Cardiac muscle cell (in vitro differentiated cells and primary cell): ENCODE measurements around the gene NOXO1. TPM values are rescaled to one million over a fixed set of nuclear protein-coding genes. Genes with fewer than 3 reads are reported as not detected.
"Not testable (repeated sequence)": the region's sequence is repeated elsewhere in the genome, so short reads cannot be mapped to it uniquely, and the experiment has no call there.

Experiments
- DNase-seq, 2 donors: peaks; one replicate each; pipeline versions ENCODE4 v3.0.0 to v3.0.0-alpha.2; 2010 to 2017; ENCODE audit warnings: low read depth in 1 of 2, low spot score in 1 of 2
- H3K27ac ChIP-seq: fragments of 200-600 bp; sonication (generic); 2 replicates; pipeline ENCODE4 v1.5.1; 2016
- H3K27me3 ChIP-seq: fragments of 200-600 bp; sonication (generic); 2 replicates; pipeline ENCODE4 v1.6.0; 2016; ENCODE audit warnings: control low read depth
- H3K36me3 ChIP-seq: fragments of 200-600 bp; sonication (generic); 2 replicates; pipeline ENCODE4 v1.5.1; 2016; ENCODE audit warnings: control low read depth
- H3K4me1 ChIP-seq: fragments of 200-600 bp; sonication (generic); 2 replicates; pipeline ENCODE4 v1.8.1; 2017; ENCODE audit warnings: low read depth, mild to moderate bottlenecking, mixed run types
- H3K4me3 ChIP-seq: fragments of 200-600 bp; sonication (generic); 2 replicates; pipeline ENCODE4 v1.5.1; 2016; ENCODE audit warnings: mild to moderate bottlenecking
- H3K9me3 ChIP-seq: fragments of 200-600 bp; sonication (generic); 2 replicates; pipeline ENCODE4 v1.5.1; 2017; ENCODE audit warnings: low read depth, mild to moderate bottlenecking, control low read depth
- polyA plus RNA-seq: library from polyadenylated mRNA; unstranded; fragments of >200 nt; fragmentation: Nextera tagmentation; extraction: Ambion mirVana; gene quantifications from 2 replicates; pipeline ENCODE4 v1.2.1, GENCODE V29; 2016
- total RNA-seq: library from RNA; depleted of rRNA; stranded (reverse); fragments of >200 nt; gene quantifications from 2 replicates; pipeline ENCODE4 v1.2.3, GENCODE V29; 2016
- TF ChIP-seq, protein P1 (sequence below): IDR thresholded peaks from 2 replicates; pipeline ENCODE4 v1.5.1; 2012; ENCODE audit warnings: low read depth, mild to moderate bottlenecking, low read length

NOXO1 gene
- total and polyA plus RNA-seq, 2 experiments from 2014 or later, result 1.2 to 1.3 TPM

DNA sequence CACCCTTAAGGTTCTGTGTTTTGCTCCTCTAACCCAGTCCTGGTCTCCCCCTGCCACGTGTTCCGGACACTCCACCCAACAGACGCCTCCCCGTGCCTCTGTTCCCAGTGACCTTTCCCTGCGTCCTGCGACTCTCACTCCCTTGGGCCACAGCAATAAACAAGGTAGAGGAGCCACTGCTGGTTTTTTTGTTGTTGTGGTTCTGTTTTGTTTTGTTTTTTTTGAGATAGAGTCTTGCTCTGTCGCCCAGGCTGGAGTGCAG is 34.6 kb upstream of the NOXO1 start:
- no peak overlapping the region for H3K4me3 ChIP-seq
- H3K9me3 ChIP-seq, result no peaks in the 10 kb centered on the region
- peaks cover 35% of the 10 kb centered on the region for H3K27me3 ChIP-seq
- no peaks in the 10 kb centered on the region for H3K36me3 ChIP-seq
- H3K4me1 ChIP-seq, result peaks cover 12% of the 10 kb centered on the region
- DNase-seq, result no peak
- no peak overlapping the region for H3K27ac ChIP-seq
- TF ChIP-seq, protein P1, sequence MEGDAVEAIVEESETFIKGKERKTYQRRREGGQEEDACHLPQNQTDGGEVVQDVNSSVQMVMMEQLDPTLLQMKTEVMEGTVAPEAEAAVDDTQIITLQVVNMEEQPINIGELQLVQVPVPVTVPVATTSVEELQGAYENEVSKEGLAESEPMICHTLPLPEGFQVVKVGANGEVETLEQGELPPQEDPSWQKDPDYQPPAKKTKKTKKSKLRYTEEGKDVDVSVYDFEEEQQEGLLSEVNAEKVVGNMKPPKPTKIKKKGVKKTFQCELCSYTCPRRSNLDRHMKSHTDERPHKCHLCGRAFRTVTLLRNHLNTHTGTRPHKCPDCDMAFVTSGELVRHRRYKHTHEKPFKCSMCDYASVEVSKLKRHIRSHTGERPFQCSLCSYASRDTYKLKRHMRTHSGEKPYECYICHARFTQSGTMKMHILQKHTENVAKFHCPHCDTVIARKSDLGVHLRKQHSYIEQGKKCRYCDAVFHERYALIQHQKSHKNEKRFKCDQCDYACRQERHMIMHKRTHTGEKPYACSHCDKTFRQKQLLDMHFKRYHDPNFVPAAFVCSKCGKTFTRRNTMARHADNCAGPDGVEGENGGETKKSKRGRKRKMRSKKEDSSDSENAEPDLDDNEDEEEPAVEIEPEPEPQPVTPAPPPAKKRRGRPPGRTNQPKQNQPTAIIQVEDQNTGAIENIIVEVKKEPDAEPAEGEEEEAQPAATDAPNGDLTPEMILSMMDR, result no peak

DNA sequence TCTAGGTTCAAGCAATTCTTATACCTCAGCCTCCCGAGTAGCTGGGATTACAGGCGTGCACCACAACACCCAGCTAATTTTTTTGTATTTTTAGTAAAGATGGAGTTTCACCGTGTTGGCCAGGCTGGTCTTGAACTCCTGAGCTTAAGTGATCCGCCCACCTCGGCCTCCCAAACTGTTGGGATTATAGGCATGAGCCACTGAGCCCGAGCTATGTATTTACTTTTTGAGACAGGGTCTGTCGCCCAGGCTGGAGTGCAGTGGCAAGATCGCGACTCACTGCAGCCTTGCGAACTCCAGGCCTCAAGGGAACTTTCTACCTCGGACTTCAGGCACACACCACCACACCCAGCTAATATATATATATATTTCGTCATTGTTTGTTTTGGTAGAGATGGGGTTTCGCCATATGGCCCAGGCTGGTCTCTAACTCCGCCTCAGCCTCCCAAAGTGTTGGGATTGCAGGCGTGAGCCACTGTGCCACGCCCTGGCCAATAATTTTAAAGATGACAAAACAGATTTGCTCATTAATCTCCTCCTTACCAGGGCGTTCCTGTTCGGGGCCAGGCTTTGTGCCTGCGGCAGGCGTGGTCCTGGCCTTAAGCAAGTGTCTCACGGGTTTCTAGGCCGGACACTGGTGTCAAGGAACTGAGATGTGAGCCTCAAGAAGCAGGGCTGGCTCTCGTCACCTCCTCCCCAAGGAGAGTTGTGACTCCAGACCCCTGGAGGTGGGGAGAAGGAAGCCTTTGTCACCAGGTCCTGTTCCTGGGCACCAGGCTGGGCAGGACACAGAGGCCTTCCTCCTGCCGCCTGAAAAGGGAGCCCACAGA is 34.1 kb upstream of the NOXO1 start:
- peak in 1 of 2 donors; percentile 11 for DNase-seq
- peaks cover 30% of the 10 kb centered on the region for H3K27me3 ChIP-seq
- H3K4me1 ChIP-seq, result peaks cover 11% of the 10 kb centered on the region
- H3K36me3 ChIP-seq, result no peaks in the 10 kb centered on the region
- TF ChIP-seq, protein P1, result no peak
- no peak overlapping the region for H3K27ac ChIP-seq
- H3K9me3 ChIP-seq, result no peaks in the 10 kb centered on the region
- H3K4me3 ChIP-seq, result no peak overlapping the region

DNA sequence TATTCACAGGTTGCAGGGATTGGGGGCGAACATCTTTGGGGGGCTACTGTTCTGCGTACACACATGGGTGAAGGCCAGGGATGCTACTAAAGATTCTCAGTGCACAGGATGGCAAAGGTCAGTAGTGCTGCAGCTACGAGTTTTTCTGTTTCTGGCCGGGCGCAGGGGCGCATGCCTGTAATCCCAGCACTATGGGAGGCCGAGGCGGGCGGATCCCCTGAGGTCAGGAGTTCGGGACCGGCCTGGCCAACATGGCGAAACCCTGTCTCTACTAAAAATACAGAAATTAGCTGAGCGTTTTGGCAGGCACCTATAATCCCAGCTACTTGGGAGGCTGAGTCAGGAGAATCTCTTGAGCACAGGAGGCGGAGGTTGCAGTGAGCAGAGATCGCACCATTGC is 32.3 kb upstream of the NOXO1 start:
- no peaks in the 10 kb centered on the region for H3K36me3 ChIP-seq
- H3K9me3 ChIP-seq, result no peaks in the 10 kb centered on the region
- DNase-seq, result no peak
- no peak overlapping the region for H3K27ac ChIP-seq
- TF ChIP-seq, protein P1, result no peak
- peaks cover 13% of the 10 kb centered on the region for H3K4me1 ChIP-seq
- peaks cover 12% of the 10 kb centered on the region for H3K27me3 ChIP-seq
- H3K4me3 ChIP-seq, result no peak overlapping the region

DNA sequence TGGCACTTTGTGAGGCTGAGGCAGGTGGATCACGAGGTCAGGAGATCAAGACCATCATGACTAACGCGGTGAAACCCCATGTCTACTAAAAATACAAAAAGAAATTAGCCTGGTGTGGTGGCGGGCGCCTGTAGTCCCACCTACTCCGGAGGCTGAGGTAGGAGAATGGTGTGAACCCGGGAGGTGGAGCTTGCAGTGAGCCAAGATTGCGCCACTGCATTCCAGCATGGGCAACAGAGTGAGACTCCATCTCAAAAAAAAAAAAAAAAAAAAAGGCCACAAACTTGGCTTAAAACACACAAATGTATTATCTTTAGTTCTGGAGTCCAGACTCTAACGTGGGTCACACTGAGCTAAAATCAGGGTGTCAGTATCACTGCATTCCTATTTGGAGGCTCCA is 30.5 kb upstream of the NOXO1 start:
- not testable (repeated sequence) for H3K27me3 ChIP-seq

DNA sequence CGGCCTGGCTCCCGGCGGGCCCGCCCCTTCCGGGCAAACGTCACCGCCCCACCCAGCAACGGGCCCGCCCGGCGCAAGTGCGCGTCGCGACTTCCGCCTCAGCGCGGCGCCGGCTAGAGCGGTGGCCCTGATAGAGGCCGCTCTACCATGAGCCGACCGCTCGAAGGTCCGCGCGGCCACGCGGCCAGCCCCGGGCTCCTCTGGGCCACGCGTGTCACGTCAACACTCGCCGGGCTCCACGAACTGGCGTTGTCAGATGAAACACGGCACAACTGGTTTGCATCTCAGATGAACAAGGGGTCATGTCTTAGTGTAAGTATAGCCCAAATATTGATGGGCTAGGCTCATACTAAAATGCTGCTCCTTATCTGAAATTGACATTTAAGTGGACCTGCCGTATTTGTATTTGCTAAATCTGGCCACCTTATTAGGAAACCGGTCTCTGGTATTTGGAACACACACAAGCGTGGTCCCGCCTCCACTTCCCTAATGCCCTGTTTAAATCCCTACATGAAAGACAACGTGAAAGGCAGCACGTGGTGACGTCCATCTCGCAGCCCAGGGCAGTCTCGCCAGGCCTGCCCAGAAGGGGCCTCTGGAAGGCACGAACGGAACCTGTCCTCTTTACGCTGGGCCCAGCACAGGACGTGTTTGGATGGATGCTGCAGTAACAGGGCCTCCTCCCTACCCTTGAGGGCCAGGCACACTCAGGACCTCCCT is 28.7 kb upstream of the NOXO1 start, which contains the start of gene ZNF598:
ZNF598 (minus strand) TSS at position 31 of the 720 bp plus-strand sequence.
- DNase-seq, result peak; percentile 90 to 94
- no peaks in the 10 kb centered on the region for H3K27me3 ChIP-seq
- peak within 1 kb of the TSS; percentile 92 for H3K27ac ChIP-seq
- H3K4me1 ChIP-seq, result peaks cover 14% of the 10 kb centered on the region
- H3K9me3 ChIP-seq, result no peaks in the 10 kb centered on the region
- peak within 1 kb of the TSS; percentile 92 for H3K4me3 ChIP-seq
- TF ChIP-seq, protein P1, result no peak
- no peaks in the 10 kb centered on the region for H3K36me3 ChIP-seq

More for the DNA sequence above, 30.5 kb upstream of the NOXO1 start:
- not testable (repeated sequence) for H3K27ac ChIP-seq, H3K9me3 ChIP-seq, H3K4me3 ChIP-seq, H3K36me3 ChIP-seq, DNase-seq
- peaks cover 18% of the 10 kb centered on the region for H3K4me1 ChIP-seq

DNA sequence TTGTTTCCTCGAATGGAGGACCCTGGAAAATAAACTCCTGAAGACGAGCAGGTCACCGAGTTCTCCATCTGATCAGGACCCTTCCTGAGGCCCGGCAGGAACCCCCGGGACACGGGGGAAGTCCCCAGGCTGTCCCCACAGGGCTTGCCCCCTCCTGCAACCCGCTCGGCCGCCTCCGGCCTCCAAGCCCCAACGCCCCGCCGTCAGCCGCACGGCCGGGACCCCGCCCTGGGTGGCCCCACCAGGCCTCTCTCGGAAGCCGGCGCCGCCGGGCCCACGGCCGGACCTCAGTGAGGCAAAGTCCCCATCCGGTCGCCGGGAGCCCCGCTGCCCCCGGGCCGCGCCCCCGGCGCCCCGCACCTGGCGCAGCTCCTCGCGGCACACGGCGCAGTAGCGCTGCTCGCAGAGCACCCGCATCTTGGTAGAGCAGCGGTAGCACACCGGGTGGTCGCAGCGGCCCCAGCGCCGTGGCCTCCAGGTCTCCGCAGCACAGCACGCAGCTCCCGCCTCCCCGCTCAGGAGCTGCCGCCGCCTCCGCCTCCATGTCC is 28.0 kb upstream of the NOXO1 start:
- Histone ChIP-seq H3K4me1 (peaks cover 20% of the 10 kb centered on the region), H3K27me3 (no peaks in the 10 kb centered on the region), H3K36me3 (no peaks in the 10 kb centered on the region), H3K9me3 (no peaks in the 10 kb centered on the region), H3K4me3 (peak overlapping the region; percentile 92), H3K27ac (peak overlapping the region; percentile 85)
- TF ChIP-seq, protein P1, result no peak
- no peak for DNase-seq
